ENCODE data around the gene GMCL1. TPM values are rescaled to one million over a fixed set of nuclear protein-coding genes. Genes with fewer than 3 reads are reported as not detected.

GMCL1 gene
- total and polyA plus RNA-seq, 2 experiments from 2014 or later: 27.0 to 27.3 TPM

GRCh38 chr2:69837533-69837932 is 8.1 kb downstream of the GMCL1 start:
- H3K9me2 ChIP-seq (ENCODE audit: insufficient read depth): no peaks in the 10 kb centered on the region
- peaks cover 19% of the 10 kb centered on the region; the same call in 1 of the 2 replicates for H3K36me3 ChIP-seq (ENCODE audit: insufficient read depth)
- ATAC-seq (no peak), DNase-seq (ENCODE audit: low spot score) (no peak)
- TF ChIP-seq ETS1 (IDR thresholded peaks at IDR 0.05) (no peak), CTCF (conservative IDR thresholded peaks at IDR 0.05; ENCODE audit: low read depth in 2 of 2) (no peak), ZNF331 (CRISPR knock-in tag; IDR thresholded peaks at IDR 0.05; ENCODE audit: low read depth) (no peak), EZH2phosphoT487 (IDR thresholded peaks at IDR 0.05; ENCODE audit: unreplicated experiment) (no peak), CREB1 (CRISPR knock-in tag; IDR thresholded peaks at IDR 0.05; ENCODE audit: low read depth) (no peak), ZNF462 (CRISPR knock-in tag; IDR thresholded peaks at IDR 0.05) (no peak), NANOG (IDR thresholded peaks at IDR 0.05; ENCODE audit: borderline replicate concordance) (no peak), POLR2AphosphoS5 (IDR thresholded peaks at IDR 0.05; ENCODE audit: low read depth) (no peak), EZH2 (IDR thresholded peaks at IDR 0.05; ENCODE audit: low read depth, unreplicated experiment) (no peak), ZNF114 (CRISPR knock-in tag; IDR thresholded peaks at IDR 0.05) (no peak), JUNB (IDR thresholded peaks at IDR 0.05; ENCODE audit: unreplicated experiment) (no peak), REST (IDR thresholded peaks at IDR 0.05; ENCODE audit: unreplicated experiment) (no peak), STAT1 (IDR thresholded peaks at IDR 0.05; ENCODE audit: unreplicated experiment) (no peak)
- no peaks in the 10 kb centered on the region for H3K4me1 ChIP-seq (ENCODE audit: insufficient read depth)
- H3K27me3 Mint-ChIP-seq (ENCODE audit: insufficient read depth, low read depth, poor library complexity): no peaks in the 10 kb centered on the region
- no peak overlapping the region for H3K4me3 Mint-ChIP-seq
- no peaks in the 10 kb centered on the region for H3K27me3 ChIP-seq (ENCODE audit: insufficient read depth)
- no peak overlapping the region for H3K4me3 ChIP-seq
- no peak overlapping the region for H2AFZ ChIP-seq
- H3K79me2 ChIP-seq (replicated peaks; ENCODE audit: insufficient read depth): peaks cover 52% of the 10 kb centered on the region
- no peak overlapping the region for H3K4me2 ChIP-seq
- H3F3A ChIP-seq (replicated peaks; ENCODE audit: low read depth): peaks cover 4% of the 10 kb centered on the region; the same call in 1 of the 2 replicates
- H3K27ac ChIP-seq (ENCODE audit: low read depth): 0 out of 2 replicates have a peak overlapping the region, but pooled peaks have one; percentile 5
- H3K4me1 Mint-ChIP-seq: peaks cover 4% of the 10 kb centered on the region; the same call in 2 of the 3 replicates
- H3K9me3 Mint-ChIP-seq: no peaks in the 10 kb centered on the region
- H3K27ac Mint-ChIP-seq: no peak overlapping the region
- H4K20me1 ChIP-seq (replicated peaks; ENCODE audit: insufficient read depth): peaks cover 12% of the 10 kb centered on the region
- H3K36me3 Mint-ChIP-seq (ENCODE audit: low read depth): peaks cover 16% of the 10 kb centered on the region; the same call in 2 of the 3 replicates

All from GM23338 (cell line).